Activated T-cell treated with anti-CD3 and anti-CD28 coated beads, Interleukin-2, amount 50 U/mL, for 72 hours (primary cell): ENCODE results near the gene PDCD1. TPM values are rescaled to one million over a fixed set of nuclear protein-coding genes. Genes with fewer than 3 reads are reported as not detected.
"Not testable (repeated sequence)": the region's sequence is repeated elsewhere in the genome, so short reads cannot be mapped to it uniquely, and the experiment has no call there.

Experiments
- ATAC-seq, 2 donors: fragments of 150-1000 bp; cut with Tn5 transposase; replicated peaks in 1 of 2; 2 replicates each; pipeline ENCODE4 v1.10.0; 2021; ENCODE audit warnings: moderate library complexity in 2 of 2, mild to moderate bottlenecking in 1 of 2
- DNase-seq, 2 donors: peaks; one replicate each; pipeline ENCODE4 v3.0.0; 2021 to 2022; ENCODE audit warnings: mixed read lengths in 1 of 2
- H3K27ac Mint-ChIP-seq: one replicate; pipeline ENCODE4 v1.8.0; 2022; ENCODE audit warnings: mild to moderate bottlenecking, moderate library complexity, mixed read lengths
- H3K27me3 Mint-ChIP-seq: one replicate; pipeline ENCODE4 v1.8.0; 2022; ENCODE audit warnings: low read depth, mixed read lengths
- H3K36me3 Mint-ChIP-seq, 2 donors: one replicate each; pipeline ENCODE4 v1.8.0; 2022; ENCODE audit warnings: mixed read lengths in 2 of 2, mild to moderate bottlenecking in 1 of 2; ENCODE audit not compliant: insufficient read depth in 2 of 2
- H3K4me1 Mint-ChIP-seq: one replicate; pipeline ENCODE4 v1.8.0; 2022; ENCODE audit warnings: low read depth, mixed read lengths
- H3K4me3 Mint-ChIP-seq, 2 donors: one replicate each; pipeline ENCODE4 v1.8.0; 2022; ENCODE audit warnings: mild to moderate bottlenecking in 2 of 2, mixed read lengths in 2 of 2, moderate library complexity in 2 of 2
- H3K9me3 Mint-ChIP-seq, 2 donors: one replicate each; pipeline ENCODE4 v1.8.0; 2022; ENCODE audit warnings: mixed read lengths in 2 of 2
- total RNA-seq, 2 donors: library from RNA; stranded (reverse); gene quantifications; one replicate each; pipeline ENCODE4 v1.2.3, GENCODE V29; 2022

The PDCD1 gene
- total RNA-seq, 2 donors from 2014 or later, result 15.7 to 23.0 TPM

DNA sequence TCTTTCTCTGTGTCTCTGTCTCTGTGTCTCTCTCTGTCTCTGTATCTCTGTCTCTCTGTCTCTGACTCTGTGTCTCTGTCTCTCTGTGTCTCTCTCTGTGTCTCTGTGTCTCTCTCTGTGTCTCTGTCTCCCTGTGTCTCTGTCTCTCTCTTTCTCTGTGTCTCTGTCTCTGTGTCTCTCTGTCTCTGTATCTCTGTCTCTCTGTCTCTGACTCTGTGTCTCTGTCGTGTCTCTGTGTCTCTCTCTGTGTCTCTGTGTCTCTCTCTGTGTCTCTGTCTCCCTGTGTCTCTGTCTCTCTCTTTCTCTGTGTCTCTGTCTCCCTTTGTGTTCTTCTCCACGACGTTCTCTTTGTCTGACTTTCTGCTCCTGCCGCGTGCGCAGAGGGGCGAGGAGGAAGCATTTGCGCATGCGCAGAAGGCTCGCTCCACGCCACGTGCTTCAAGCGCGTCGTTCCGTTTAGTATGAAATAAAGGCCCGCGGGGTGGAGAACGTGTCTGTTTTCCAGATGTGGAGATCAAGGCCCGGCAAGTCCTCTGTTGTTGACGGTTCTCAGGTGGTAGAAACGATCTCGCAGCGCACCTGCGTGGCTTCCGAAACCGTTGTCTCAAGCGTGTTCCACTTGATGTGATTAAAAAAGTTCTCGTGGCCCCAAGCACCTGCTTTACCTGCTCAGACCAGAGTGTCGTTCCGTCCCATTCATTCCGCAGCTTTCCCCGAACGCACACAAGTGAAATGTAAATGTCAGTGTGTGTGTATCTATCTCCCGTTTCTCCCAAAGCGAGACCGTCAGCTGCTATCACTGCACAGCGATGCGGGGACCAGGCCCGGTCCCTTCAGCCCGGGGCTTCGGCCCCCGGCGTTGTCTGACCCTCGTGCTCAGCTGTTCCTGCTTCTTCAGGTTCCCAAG, 34.9 kb downstream of the PDCD1 start:
- Mint-ChIP-seq H3K27ac (peak overlapping the region; percentile 13), H3K27me3 (peaks cover 29% of the 10 kb centered on the region), H3K9me3 (peaks cover 16 to 28% of the 10 kb centered on the region in 2 donors), H3K4me1 (peaks cover 16% of the 10 kb centered on the region), H3K4me3 (peak overlapping the region in 1 of 2 donors; percentile 19), H3K36me3 (peaks cover 17 to 20% of the 10 kb centered on the region in 2 donors)
- DNase-seq, ATAC-seq: not testable (repeated sequence)

DNA sequence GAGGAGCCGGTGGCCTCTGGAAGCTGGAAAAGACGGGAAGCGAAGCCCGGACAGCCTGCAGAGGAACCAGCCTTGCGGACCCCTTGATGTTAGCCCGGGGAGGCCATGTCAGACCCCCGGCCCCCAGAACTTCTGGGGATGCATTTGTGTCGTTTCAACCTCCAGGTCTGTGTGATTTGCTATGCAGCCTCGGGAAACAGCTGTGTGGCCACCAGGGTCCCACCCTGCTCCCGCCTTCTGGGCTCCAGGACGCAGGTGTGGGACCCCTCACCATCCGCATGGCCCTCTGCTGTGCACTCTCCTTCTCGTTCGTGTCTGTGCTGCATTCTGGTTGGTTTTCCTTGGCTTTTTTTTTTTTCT, 36.5 kb downstream of the PDCD1 start:
- peak overlapping the region; percentile 40 for H3K27ac Mint-ChIP-seq
- DNase-seq, result no peak
- no peak for ATAC-seq
- H3K36me3 Mint-ChIP-seq, result peaks cover 13 to 20% of the 10 kb centered on the region in 2 donors
- H3K9me3 Mint-ChIP-seq, result peaks cover 16 to 24% of the 10 kb centered on the region in 2 donors
- H3K4me1 Mint-ChIP-seq, result peaks cover 21% of the 10 kb centered on the region
- peak overlapping the region; percentile 13 to 26 for H3K4me3 Mint-ChIP-seq
- H3K27me3 Mint-ChIP-seq, result peaks cover 23% of the 10 kb centered on the region

DNA sequence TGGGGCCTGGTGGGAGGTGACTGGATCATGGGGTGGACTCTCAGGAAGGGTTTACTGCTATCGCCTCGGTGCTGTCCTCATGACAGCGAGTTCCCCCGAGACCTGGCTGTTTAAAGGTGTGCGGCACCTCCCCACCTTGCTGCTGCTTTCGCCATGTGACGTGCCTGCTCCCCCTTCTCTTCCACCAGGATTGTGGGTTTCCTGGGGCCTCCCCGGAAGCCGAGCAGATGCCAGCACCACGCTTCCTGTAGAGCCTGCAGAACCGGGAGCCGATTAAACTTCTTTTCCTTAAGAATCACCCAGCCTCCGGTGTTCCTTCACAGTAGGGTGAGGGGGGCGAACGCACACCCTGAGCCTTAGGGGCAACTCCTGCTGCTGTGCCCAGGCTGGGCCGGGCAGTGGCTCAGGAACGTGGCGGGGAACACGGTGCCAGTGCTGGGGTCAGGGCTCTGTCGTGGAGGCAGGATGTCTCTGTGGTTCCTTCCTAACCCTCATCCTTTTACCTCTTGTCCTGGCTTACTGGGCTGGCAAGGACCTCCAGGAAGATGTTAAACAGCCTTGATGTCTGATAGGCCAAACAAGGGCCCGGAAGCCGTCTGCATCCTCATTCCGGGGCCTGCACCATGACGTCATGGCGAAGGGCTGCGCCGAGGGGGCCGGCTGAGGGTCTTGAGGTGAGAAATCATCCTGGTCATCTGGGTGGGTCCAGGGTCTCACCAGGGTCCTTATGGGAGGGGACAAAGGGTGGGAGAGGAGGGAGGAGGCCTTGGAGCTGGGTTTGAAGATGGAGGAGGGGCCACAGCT, 37.0 kb downstream of the PDCD1 start:
- Mint-ChIP-seq H3K27ac (peak overlapping the region; percentile 29), H3K36me3 (peaks cover 12 to 19% of the 10 kb centered on the region in 2 donors), H3K27me3 (peaks cover 19% of the 10 kb centered on the region), H3K9me3 (peaks cover 14 to 20% of the 10 kb centered on the region in 2 donors), H3K4me1 (peaks cover 21% of the 10 kb centered on the region), H3K4me3 (peak overlapping the region; percentile 48 to 64)
- DNase-seq (no peak), ATAC-seq (peak in 1 of 2 donors; percentile 36)

DNA sequence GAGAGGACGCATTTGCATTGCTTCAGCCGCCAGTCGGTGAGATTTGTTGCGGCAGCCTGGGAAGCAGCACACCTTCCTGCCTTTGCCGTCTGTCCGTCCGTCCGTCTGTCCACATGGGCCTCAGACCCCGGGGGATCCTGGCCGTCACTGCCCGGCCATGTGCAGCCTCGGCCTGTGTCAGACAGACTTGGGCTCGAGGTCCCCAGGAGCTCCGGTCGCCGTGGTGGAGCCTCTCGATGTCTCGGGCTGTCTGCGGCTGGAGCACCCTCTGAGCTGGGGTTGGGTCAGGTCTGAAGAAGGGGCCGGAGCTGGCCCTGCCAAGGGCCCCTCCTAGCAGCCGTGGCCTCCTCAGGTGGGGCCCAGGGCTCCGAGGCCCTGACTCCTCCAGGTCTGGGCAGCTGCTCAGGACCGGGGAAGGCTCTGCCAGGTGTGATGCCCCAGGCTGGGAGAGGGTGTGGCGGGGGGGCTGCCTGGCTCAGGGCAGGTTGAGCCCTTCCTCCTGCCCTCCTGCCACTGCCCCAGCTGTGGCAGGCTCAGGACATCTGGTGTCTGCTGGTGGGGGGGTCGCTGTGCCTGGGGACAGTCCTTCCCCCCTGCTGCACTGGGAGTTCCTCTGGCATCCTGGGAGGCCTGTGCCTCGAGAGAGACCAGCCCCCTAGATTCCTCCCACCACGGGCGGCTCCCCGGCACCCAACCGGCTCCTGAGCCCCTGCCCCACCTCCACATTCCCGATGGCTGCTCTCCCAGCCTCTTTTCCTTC, 37.9 kb downstream of the PDCD1 start:
- H3K27me3 Mint-ChIP-seq, result peaks cover 19% of the 10 kb centered on the region
- DNase-seq (no peak), ATAC-seq (no peak)
- no peak overlapping the region for H3K27ac Mint-ChIP-seq
- H3K9me3 Mint-ChIP-seq, result peaks cover 11 to 14% of the 10 kb centered on the region in 2 donors
- H3K4me1 Mint-ChIP-seq, result peaks cover 21% of the 10 kb centered on the region
- H3K4me3 Mint-ChIP-seq, result no peak overlapping the region
- peaks cover 5 to 16% of the 10 kb centered on the region in 2 donors for H3K36me3 Mint-ChIP-seq

DNA sequence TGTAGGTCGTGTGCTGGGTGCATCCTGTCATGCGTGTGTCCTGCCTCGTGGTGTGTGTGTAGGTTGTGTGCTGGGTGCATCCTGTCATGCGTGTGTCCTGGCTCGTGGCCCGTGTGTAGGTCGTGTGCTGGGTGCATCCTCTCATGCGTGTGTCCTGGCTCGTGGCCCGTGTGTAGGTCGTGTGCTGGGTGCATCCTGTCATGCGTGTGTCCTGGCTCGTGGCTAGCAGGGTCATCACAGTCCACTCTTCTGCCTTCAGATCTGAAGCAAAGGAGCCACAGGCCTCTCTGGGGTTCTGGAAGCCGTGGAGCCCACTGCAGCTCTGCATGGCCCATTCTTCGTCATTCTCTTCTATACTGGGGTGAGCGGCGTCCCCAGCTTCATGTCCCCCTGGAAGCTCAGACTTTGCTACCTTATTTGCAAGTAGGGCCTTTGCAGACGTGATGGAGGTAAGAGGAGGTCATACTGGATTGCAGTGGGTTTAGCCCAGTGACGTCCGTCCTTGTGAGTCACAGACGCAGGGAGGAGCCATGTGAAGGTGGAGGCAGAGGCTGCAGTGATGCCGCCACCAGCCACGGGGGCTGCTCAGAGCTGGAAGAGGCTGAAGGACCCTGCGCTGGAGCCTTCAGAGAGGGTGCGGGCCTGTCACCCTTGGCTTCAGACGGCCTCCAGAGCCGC, 38.6 kb downstream of the PDCD1 start:
- H3K36me3 Mint-ChIP-seq, result peaks cover 4 to 12% of the 10 kb centered on the region in 2 donors
- H3K9me3 Mint-ChIP-seq, result peaks cover 9 to 10% of the 10 kb centered on the region in 2 donors
- not testable (repeated sequence) for H3K4me3 Mint-ChIP-seq, DNase-seq, ATAC-seq, H3K27ac Mint-ChIP-seq
- H3K4me1 Mint-ChIP-seq, result peaks cover 21% of the 10 kb centered on the region
- peaks cover 18% of the 10 kb centered on the region for H3K27me3 Mint-ChIP-seq

GRCh38 chr2:241818943-241819270, 39.8 kb downstream of the PDCD1 start:
- no peak for ATAC-seq
- H3K4me1 Mint-ChIP-seq, result peaks cover 21% of the 10 kb centered on the region
- H3K9me3 Mint-ChIP-seq, result peaks cover 9 to 10% of the 10 kb centered on the region in 2 donors
- H3K27ac Mint-ChIP-seq, result no peak overlapping the region
- peaks cover 4 to 10% of the 10 kb centered on the region in 2 donors for H3K36me3 Mint-ChIP-seq
- peaks cover 17% of the 10 kb centered on the region for H3K27me3 Mint-ChIP-seq
- no peak for DNase-seq
- no peak overlapping the region for H3K4me3 Mint-ChIP-seq

GRCh38 chr2:241818229-241818942, 40.3 kb downstream of the PDCD1 start:
- H3K27ac Mint-ChIP-seq, result no peak overlapping the region
- peaks cover 0 to 7% of the 10 kb centered on the region in 2 donors for H3K36me3 Mint-ChIP-seq
- H3K27me3 Mint-ChIP-seq, result peaks cover 17% of the 10 kb centered on the region
- peaks cover 5 to 6% of the 10 kb centered on the region in 2 donors for H3K9me3 Mint-ChIP-seq
- H3K4me1 Mint-ChIP-seq, result peaks cover 21% of the 10 kb centered on the region
- H3K4me3 Mint-ChIP-seq, result no peak overlapping the region
- DNase-seq, result no peak
- no peak for ATAC-seq

DNA sequence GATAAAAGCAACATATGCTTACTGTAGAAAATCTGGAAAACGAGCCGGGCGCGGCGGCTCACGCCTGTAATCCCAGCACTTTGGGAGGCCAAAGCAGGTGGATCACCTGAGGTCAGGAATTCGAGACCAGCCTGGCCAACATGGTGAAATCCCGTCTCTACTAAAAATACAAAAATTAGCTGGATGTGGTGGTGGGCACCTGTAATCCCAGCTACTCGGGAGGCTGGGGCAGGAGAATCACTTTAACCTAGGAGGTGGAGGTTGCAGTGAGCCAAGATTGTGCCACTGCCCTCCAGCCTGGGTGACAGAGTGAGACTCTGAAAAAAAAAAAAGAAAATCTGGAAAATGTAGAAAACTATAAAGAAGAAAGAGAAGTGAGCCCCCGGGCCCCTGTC, 40.9 kb downstream of the PDCD1 start:
- not testable (repeated sequence) for ATAC-seq, H3K4me3 Mint-ChIP-seq, DNase-seq, H3K36me3 Mint-ChIP-seq, H3K9me3 Mint-ChIP-seq, H3K27ac Mint-ChIP-seq
- H3K27me3 Mint-ChIP-seq, result peaks cover 11% of the 10 kb centered on the region
- peaks cover 18% of the 10 kb centered on the region for H3K4me1 Mint-ChIP-seq

DNA sequence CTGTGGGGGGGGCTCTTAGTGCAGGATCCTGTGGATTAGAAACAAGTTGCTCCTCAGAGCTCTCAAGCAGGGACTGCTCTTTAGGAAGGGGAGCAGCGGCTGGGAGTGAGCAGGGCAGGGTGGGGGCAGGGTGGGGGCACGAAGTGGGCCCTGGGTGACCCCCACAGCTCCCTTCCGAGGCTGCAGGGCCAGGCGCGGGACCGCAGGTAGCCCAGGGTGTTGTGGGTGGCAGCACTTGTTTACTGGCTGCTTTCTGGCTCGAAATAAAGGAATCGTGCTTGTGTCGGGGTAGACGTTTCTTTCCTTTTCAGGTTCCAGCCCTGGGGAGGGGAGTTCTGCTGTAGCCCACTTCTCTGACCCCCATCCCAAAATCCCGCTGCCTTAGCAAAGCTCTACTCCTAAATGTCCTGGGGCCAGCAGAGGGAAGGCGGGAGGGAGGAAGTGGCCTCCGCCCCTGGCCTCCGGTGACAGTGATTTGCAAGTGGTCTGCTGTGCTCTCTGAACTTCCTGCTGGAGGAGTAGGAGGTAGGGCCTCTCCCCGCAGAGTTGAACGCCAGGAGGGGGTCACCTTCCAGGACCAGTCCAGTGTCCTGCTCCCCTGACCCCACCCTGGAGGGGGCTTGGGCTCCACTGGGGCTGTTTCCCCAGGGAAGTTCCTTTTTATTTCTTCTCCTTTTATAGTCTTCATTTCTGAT, 41.4 kb downstream of the PDCD1 start:
- Mint-ChIP-seq H3K27me3 (peaks cover 6% of the 10 kb centered on the region), H3K9me3 (no peaks in the 10 kb centered on the region), H3K27ac (no peak overlapping the region), H3K36me3 (no peaks in the 10 kb centered on the region), H3K4me1 (peaks cover 12% of the 10 kb centered on the region), H3K4me3 (no peak overlapping the region)
- DNase-seq (no peak), ATAC-seq (no peak)

- no peak overlapping the region for H3K27ac Mint-ChIP-seq
- DNase-seq (no peak), ATAC-seq (no peak)
- peaks cover 6% of the 10 kb centered on the region for H3K27me3 Mint-ChIP-seq
- H3K36me3 Mint-ChIP-seq, result no peaks in the 10 kb centered on the region
- H3K4me3 Mint-ChIP-seq, result no peak overlapping the region
- peaks cover 10% of the 10 kb centered on the region for H3K4me1 Mint-ChIP-seq
- H3K9me3 Mint-ChIP-seq, result no peaks in the 10 kb centered on the region
Observed at GRCh38 chr2:241816431-241817121, 42.1 kb downstream of the PDCD1 start.
